HG03457 (cell line): ENCODE data around the gene TUBA1A.
"Not testable (repeated sequence)": the region's sequence is repeated elsewhere in the genome, so short reads cannot be mapped to it uniquely, and the experiment has no call there.

Source experiments
- ATAC-seq: cut with Tn5 transposase; IDR thresholded peaks from one replicate; pipeline ENCODE4 v1.9.1; 2021; ENCODE audit warnings: moderate number of reproducible peaks; ENCODE audit not compliant: unreplicated experiment

TUBA1A gene

GRCh38 chr12:49160399-49160798 lies 28.5 kb downstream of the TUBA1A start:
- ATAC-seq = no peak

DNA sequence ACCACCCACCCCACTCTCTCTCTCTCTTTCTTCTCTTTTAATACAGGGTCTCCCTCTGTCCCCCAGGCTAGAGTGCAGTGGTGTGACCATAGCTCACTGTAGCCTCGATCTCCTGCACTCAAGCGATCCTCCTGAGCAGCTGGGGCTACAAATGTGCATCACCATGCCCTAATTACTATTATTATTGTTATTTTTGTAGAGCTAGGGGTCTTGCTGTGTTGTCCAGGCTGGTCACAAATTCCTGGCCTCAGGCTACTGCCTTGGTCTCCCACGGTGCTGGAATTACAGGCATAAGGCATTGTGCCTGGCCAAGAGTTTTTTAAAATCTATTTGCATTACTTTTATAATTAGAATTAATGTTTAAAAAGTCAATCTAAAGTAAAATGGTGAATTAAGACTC lies 34.7 kb downstream of the TUBA1A start:
- ATAC-seq = no peak

DNA sequence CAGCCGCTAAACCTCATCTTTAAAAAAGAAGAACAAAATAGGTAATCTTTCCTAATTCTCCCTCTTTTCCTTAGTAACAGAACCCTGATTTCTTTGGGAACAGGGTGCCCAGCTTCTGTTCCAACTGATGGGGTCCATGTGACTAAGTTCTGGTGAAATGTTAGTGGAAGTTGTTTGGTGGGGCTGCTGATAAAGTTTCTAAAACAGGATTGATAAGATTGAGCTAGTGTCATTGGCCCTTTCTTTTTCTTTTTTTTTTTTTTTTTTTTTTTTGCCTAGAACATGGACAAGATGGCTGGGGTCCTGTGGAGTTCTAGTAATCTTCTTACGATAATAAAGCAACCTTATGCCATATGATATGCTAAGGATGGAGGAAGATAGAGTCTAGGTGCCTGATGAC lies 41.5 kb downstream of the TUBA1A start:
- ATAC-seq = no peak

GRCh38 chr12:49146406-49146805 lies 42.5 kb downstream of the TUBA1A start:
- ATAC-seq = no peak

DNA sequence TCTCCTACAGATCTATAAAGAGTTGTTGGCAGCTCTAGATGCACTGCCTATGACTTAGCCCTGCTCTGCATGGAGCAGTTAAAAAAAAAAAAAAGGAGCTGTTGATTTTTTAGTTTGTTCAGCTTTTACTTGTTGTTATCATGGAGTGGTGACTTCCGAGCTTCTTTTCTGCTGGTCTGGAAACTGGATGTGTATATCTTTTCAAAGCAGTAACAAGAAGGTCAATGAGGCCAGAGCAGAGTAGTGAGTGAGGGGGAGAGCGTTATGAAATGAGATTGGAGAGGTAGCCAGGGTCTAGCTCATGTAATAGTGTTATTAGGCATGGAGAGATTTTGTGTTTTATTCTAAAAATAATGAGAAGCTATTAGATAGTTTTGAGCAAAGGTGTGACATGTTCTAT lies 44.5 kb downstream of the TUBA1A start:
- no peak for ATAC-seq

DNA sequence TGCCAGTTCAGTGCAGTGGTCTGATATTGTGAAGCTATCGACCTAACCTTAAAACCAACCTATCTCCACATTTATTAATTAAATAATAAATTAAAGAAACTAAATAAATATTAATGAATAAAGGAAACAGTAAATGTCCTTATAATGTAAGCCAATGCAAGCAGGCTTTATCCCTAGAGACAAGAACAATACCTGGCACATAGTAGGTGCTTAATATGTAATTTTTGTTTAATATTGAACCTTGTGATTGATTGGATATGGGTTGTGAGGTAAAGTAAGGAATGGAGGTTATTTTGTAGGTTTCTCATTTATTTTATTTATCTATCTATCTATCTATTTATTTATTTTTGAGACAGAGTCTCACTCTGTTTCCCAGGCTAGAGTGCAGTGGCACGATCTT lies 49.9 kb downstream of the TUBA1A start:
- no peak for ATAC-seq

DNA sequence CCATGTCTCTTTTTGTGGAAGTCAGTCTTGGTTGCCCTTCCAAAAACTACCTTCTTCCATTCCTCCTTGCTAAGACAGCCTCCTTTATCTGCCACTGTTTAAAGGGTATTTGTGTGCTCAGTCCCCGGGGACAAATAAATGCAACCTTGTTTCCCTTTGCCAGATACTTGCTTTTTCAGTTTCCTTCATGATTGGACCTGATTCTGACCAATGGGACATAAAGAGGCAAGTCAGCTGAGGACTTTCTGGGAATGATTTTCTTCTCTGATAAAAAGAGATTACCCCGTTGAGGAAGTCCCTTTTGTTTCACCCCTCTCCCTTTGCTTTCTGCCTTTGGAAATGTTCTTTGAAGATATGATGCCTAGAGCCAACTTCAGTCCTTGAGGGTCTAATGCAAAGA lies 50.3 kb downstream of the TUBA1A start:
- ATAC-seq = no peak

DNA sequence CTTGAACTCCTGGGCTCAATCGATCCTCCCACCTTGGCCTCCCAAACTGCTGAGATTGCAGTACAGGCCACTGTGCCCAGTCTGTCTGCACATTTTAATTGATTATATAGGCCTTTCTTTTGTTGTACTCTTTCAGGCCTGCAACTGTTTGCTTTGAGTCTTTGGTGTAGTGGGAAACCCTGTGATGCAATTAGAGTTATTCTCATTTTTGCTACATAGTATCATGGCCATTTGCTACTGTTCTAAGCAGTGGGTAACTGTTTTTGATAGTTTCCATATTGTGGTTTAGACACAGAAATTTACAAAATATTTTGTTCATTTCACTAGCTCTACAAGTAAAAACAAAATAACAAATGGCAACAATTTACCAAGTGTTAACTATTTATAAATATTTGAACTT lies 51.4 kb downstream of the TUBA1A start:
- no peak for ATAC-seq

- not testable (repeated sequence) for ATAC-seq
These were observed 51.9 kb downstream of the TUBA1A start for GRCh38 chr12:49136997-49137396.
